Caco-2 (cell line): ENCODE measurements around the gene IL1RAPL1. TPM values are rescaled to one million over a fixed set of nuclear protein-coding genes. Genes with fewer than 3 reads are reported as not detected.

ENCODE experiments used
- BruUV-seq: library from RNA; stranded (reverse); fragments of 400-500 nt; replicated peaks from 2 replicates; lab custom pipeline; 2021; lab: Mats Ljungman, UMichigan
- CTCF ChIA-PET: fragments of 300-600 bp; sonication (Branson Sonifier 250); formaldehyde crosslinking; loops from one replicate; lab custom pipeline; 2022; ENCODE audit warnings: antibody characterized with exemption; lab: Charles Lee
- POLR2A ChIA-PET: fragments of 300-600 bp; sonication (Branson Sonifier 250); formaldehyde crosslinking; loops from one replicate; lab custom pipeline; 2022; ENCODE audit warnings: antibody characterized with exemption; lab: Charles Lee
- DNase-seq, 2 experiments: peaks; one replicate each; pipeline versions ENCODE4 v3.0.0 to v3.0.0-alpha.2; 2020 to 2022
- H3K27me3 ChIP-seq: replicated peaks from 2 replicates; pipeline ENCODE4 v1.6.0; 2011; ENCODE audit warnings: low read length; ENCODE audit not compliant: control insufficient read depth, insufficient read depth
- H3K36me3 ChIP-seq: 2 replicates; pipeline ENCODE4 v1.5.1; 2011; ENCODE audit warnings: low read length; ENCODE audit not compliant: control insufficient read depth, insufficient read depth
- H3K4me1 ChIP-seq: fragments of 250-450 bp; sonication (Bioruptor Pico); 2 replicates; pipeline ENCODE4 v1.5.1; 2020; ENCODE audit warnings: mild to moderate bottlenecking
- H3K4me3 ChIP-seq: 2 replicates; pipeline ENCODE4 v1.5.1; 2011; ENCODE audit warnings: low read depth, mild to moderate bottlenecking, control low read depth, low read length
- H3K9me3 ChIP-seq: fragments of 250-450 bp; sonication (Bioruptor Pico); 2 replicates; pipeline ENCODE4 v1.5.1; 2020; ENCODE audit warnings: mild to moderate bottlenecking, moderate library complexity
- H3K27ac Mint-ChIP-seq: one replicate; pipeline ENCODE4 v1.8.0; 2022; ENCODE audit warnings: mixed read lengths; ENCODE audit not compliant: unreplicated experiment
- H3K27me3 Mint-ChIP-seq: one replicate; pipeline ENCODE4 v1.8.0; 2022; ENCODE audit warnings: mixed read lengths; ENCODE audit not compliant: insufficient read depth, unreplicated experiment
- H3K36me3 Mint-ChIP-seq: one replicate; pipeline ENCODE4 v1.8.0; 2022; ENCODE audit warnings: mild to moderate bottlenecking, mixed read lengths; ENCODE audit not compliant: insufficient read depth, unreplicated experiment
- H3K4me1 Mint-ChIP-seq: one replicate; pipeline ENCODE4 v1.8.0; 2022; ENCODE audit warnings: low read depth, mixed read lengths; ENCODE audit not compliant: unreplicated experiment
- H3K4me3 Mint-ChIP-seq: one replicate; pipeline ENCODE4 v1.8.0; 2022; ENCODE audit warnings: mild to moderate bottlenecking, moderate library complexity, mixed read lengths; ENCODE audit not compliant: unreplicated experiment
- H3K9me3 Mint-ChIP-seq: one replicate; pipeline ENCODE4 v1.8.0; 2022; ENCODE audit warnings: mixed read lengths; ENCODE audit not compliant: unreplicated experiment
- intact Hi-C: fragments of 100-400 bp; cut with micrococcal nuclease; formaldehyde crosslinking; loops from one replicate; pipeline ENCODE4 v1.10.0; 2022; ENCODE audit not compliant: unreplicated experiment
- total RNA-seq: library from RNA; stranded (reverse); gene quantifications from 2 replicates; pipeline ENCODE4 v1.2.3, GENCODE V29; 2022
- TF ChIP-seq, protein P1 (sequence below), 2 experiments: fragments of 200-600 bp in 1 of 2; IDR thresholded peaks; 1 replicate in 1 of 2; 2 replicates in 1 of 2; pipeline versions ENCODE4 v1.5.1 to v1.8.0; 2011 to 2022; ENCODE audit warnings: antibody characterized with exemption in 1 of 2, control low read depth in 1 of 2, inconsistent platforms in 1 of 2, low read depth in 1 of 2, low read length in 1 of 2, mild to moderate bottlenecking in 1 of 2, moderate library complexity in 1 of 2; ENCODE audit not compliant: insufficient read depth in 1 of 2, severe bottlenecking in 1 of 2, unreplicated experiment in 1 of 2

Gene IL1RAPL1
- total RNA-seq, 1 experiment from 2014 or later: not detected

DNA sequence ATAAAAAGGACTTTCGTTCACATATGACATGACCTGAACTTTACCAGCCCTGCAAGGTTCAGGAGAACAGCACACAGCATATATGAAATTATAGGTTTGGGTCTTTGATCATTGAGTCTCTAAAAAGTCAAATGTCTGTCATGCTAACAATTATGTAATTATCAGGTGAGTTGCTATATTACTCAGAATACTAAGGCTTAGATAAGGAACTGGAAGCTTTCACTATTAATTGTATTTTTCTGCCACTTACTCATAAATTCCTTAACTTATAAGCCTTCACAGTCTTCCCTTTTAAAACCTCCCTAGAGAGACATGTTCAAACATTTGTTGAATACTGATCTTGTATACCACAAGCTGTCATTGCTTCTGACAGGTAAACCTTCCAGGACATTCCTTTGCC, 1335.4 kb downstream of the IL1RAPL1 start:
- Histone ChIP-seq H3K4me1 (no peaks in the 10 kb centered on the region), H3K27me3 (no peaks in the 10 kb centered on the region), H3K4me3 (no peak overlapping the region), H3K9me3 (no peaks in the 10 kb centered on the region), H3K36me3 (no peaks in the 10 kb centered on the region)
- DNase-seq: no peak
- intact Hi-C loops: no loop called here
- Mint-ChIP-seq H3K4me3 (no peak overlapping the region), H3K27ac (no peak overlapping the region), H3K36me3 (no peaks in the 10 kb centered on the region), H3K27me3 (no peaks in the 10 kb centered on the region), H3K4me1 (no peaks in the 10 kb centered on the region), H3K9me3 (no peaks in the 10 kb centered on the region)
- TF ChIP-seq, protein P1, sequence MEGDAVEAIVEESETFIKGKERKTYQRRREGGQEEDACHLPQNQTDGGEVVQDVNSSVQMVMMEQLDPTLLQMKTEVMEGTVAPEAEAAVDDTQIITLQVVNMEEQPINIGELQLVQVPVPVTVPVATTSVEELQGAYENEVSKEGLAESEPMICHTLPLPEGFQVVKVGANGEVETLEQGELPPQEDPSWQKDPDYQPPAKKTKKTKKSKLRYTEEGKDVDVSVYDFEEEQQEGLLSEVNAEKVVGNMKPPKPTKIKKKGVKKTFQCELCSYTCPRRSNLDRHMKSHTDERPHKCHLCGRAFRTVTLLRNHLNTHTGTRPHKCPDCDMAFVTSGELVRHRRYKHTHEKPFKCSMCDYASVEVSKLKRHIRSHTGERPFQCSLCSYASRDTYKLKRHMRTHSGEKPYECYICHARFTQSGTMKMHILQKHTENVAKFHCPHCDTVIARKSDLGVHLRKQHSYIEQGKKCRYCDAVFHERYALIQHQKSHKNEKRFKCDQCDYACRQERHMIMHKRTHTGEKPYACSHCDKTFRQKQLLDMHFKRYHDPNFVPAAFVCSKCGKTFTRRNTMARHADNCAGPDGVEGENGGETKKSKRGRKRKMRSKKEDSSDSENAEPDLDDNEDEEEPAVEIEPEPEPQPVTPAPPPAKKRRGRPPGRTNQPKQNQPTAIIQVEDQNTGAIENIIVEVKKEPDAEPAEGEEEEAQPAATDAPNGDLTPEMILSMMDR (IDR thresholded peaks at IDR 0.05; ENCODE audit: insufficient read depth in 1 of 2, low read depth in 1 of 2, low read length in 1 of 2, severe bottlenecking in 1 of 2, unreplicated experiment in 1 of 2): no peak
- no TSS peak for BruUV-seq
- ChIA-PET CTCF (no interaction called here), POLR2A (no interaction called here)

DNA sequence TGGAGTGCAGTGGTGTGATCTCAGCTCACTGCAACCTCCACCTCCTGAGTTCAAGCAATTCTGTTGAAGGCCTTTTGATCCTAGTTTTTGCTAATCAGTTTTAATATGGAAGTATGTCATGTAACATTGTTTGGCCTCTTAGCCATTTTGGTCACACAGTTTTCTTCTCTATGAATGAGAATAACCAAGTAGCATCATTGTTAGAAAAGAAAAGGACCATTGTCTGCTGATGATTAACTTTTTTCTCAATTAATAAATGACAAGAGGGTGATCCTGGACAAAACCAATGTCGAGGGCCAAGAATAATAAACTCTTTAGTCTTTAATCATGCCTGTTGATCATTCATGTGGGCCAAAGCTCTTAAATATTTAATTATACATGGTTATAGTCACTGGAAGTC, 1338.8 kb downstream of the IL1RAPL1 start:
- no peak overlapping the region for H3K4me3 ChIP-seq
- H3K4me1 Mint-ChIP-seq: no peaks in the 10 kb centered on the region
- BruUV-seq: no TSS peak
- H3K27me3 ChIP-seq: no peaks in the 10 kb centered on the region
- no peak for DNase-seq
- H3K36me3 ChIP-seq: no peaks in the 10 kb centered on the region
- intact Hi-C loops: no loop called here
- no peaks in the 10 kb centered on the region for H3K27me3 Mint-ChIP-seq
- no peaks in the 10 kb centered on the region for H3K4me1 ChIP-seq
- no peaks in the 10 kb centered on the region for H3K9me3 Mint-ChIP-seq
- H3K27ac Mint-ChIP-seq: no peak overlapping the region
- ChIA-PET POLR2A (no interaction called here), CTCF (no interaction called here)
- no peak overlapping the region for H3K4me3 Mint-ChIP-seq
- H3K36me3 Mint-ChIP-seq: no peaks in the 10 kb centered on the region
- TF ChIP-seq, protein P1 (IDR thresholded peaks at IDR 0.05; ENCODE audit: insufficient read depth in 1 of 2, low read depth in 1 of 2, low read length in 1 of 2, severe bottlenecking in 1 of 2, unreplicated experiment in 1 of 2): no peak
- H3K9me3 ChIP-seq: no peaks in the 10 kb centered on the region

DNA sequence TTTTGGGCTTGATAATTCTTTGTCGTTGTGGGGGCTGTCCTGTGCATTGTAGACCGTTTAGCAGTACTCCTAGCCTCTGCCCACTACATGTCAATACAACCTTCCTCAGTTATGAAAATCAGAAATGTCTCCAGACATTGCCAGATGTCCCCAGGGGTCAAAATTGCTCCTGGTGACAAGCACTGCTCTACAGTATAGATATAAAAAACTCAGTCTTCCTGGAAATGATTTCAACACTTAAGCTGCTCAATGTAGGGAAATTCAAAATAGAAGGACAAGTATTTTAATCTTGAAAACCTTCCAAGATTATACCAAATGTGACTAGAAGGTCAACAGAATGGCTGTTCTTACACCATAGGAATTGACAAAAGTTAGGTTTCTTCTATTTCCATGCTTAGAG, 1339.4 kb downstream of the IL1RAPL1 start:
- H3K9me3 Mint-ChIP-seq: no peaks in the 10 kb centered on the region

More for the DNA sequence above, 1339.4 kb downstream of the IL1RAPL1 start:
- Histone ChIP-seq H3K36me3 (no peaks in the 10 kb centered on the region), H3K4me1 (no peaks in the 10 kb centered on the region), H3K4me3 (no peak overlapping the region), H3K9me3 (no peaks in the 10 kb centered on the region), H3K27me3 (no peaks in the 10 kb centered on the region)
- TF ChIP-seq, protein P1 (IDR thresholded peaks at IDR 0.05; ENCODE audit: insufficient read depth in 1 of 2, low read depth in 1 of 2, low read length in 1 of 2, severe bottlenecking in 1 of 2, unreplicated experiment in 1 of 2): no peak
- Mint-ChIP-seq H3K27me3 (no peaks in the 10 kb centered on the region), H3K4me1 (no peaks in the 10 kb centered on the region), H3K27ac (no peak overlapping the region), H3K4me3 (no peak overlapping the region), H3K36me3 (no peaks in the 10 kb centered on the region)
- CTCF ChIA-PET: no interaction called here
- no TSS peak for BruUV-seq
- no peak for DNase-seq
- intact Hi-C loops: no loop called here
- POLR2A ChIA-PET: no interaction called here
